Spleen (tissue), 11 donors: ENCODE measurements around the gene HPS3. TPM values are rescaled to one million over a fixed set of nuclear protein-coding genes. Genes with fewer than 3 reads are reported as not detected.

Experiments used
- DNase-seq: peaks from one replicate; pipeline ENCODE4 v3.0.0-alpha.2; 2020
- H3K27ac ChIP-seq, 8 donors: fragments of 200-600 bp; sonication (generic) in 7 of 8; 1 replicate in 4 of 8; 2 replicates in 4 of 8; pipeline versions ENCODE4 v1.5.0 to v1.8.0; 2016 to 2021; ENCODE audit warnings: inconsistent platforms in 4 of 8, mild to moderate bottlenecking in 4 of 8, moderate library complexity in 1 of 8
- H3K27me3 ChIP-seq, 7 donors: fragments of 200-600 bp; sonication (generic) in 6 of 7; replicated peaks in 1 of 7; 1 replicate in 4 of 7; 2 replicates in 3 of 7; pipeline versions ENCODE4 v1.5.0 to v1.8.0; 2016 to 2021; ENCODE audit warnings: inconsistent platforms in 3 of 7, mild to moderate bottlenecking in 1 of 7
- H3K36me3 ChIP-seq, 6 donors: fragments of 200-600 bp; sonication (generic) in 5 of 6; 1 replicate in 4 of 6; 2 replicates in 2 of 6; pipeline versions ENCODE4 v1.5.0 to v1.8.0; 2016 to 2021; ENCODE audit warnings: inconsistent platforms in 2 of 6
- H3K4me1 ChIP-seq, 6 donors: fragments of 200-600 bp; sonication (generic) in 5 of 6; 1 replicate in 3 of 6; 2 replicates in 3 of 6; pipeline versions ENCODE4 v1.5.0 to v1.8.0; 2016 to 2021; ENCODE audit warnings: inconsistent platforms in 3 of 6
- H3K4me3 ChIP-seq, 8 donors: fragments of 200-600 bp; sonication (generic) in 7 of 8; 1 replicate in 4 of 8; 2 replicates in 4 of 8; pipeline versions ENCODE4 v1.5.0 to v1.8.0; 2016 to 2021; ENCODE audit warnings: inconsistent platforms in 4 of 8, mild to moderate bottlenecking in 4 of 8, moderate library complexity in 2 of 8
- H3K9me3 ChIP-seq, 8 donors: fragments of 200-600 bp; sonication (generic) in 7 of 8; 1 replicate in 4 of 8; 2 replicates in 4 of 8; pipeline versions ENCODE4 v1.5.0 to v1.8.0; 2016 to 2021; ENCODE audit warnings: inconsistent platforms in 4 of 8
- CTCF ChIP-seq, 11 experiments: fragments of 200-600 bp in 7 of 11; fragments of 450-650 bp in 4 of 11; sonication (generic) in 4 of 11; IDR thresholded peaks in 8 of 11; conservative IDR thresholded peaks in 3 of 11; 1 replicate in 7 of 11; 2 replicates in 4 of 11; pipeline versions ENCODE4 v1.4.0 to v1.8.0; 2016 to 2021; ENCODE audit warnings: antibody characterized with exemption in 11 of 11, inconsistent platforms in 4 of 11, mild to moderate bottlenecking in 1 of 11
- POLR2A ChIP-seq, 3 donors: fragments of 450-650 bp; IDR thresholded peaks; one replicate each; pipeline ENCODE4 v1.5.1; 2017; ENCODE audit warnings: antibody characterized with exemption in 3 of 3, mild to moderate bottlenecking in 1 of 3
- POLR2AphosphoS5 ChIP-seq, 3 donors: sonication (generic); formaldehyde crosslinking; IDR thresholded peaks; one replicate each; pipeline ENCODE4 v1.5.1; 2017; ENCODE audit warnings: antibody characterized with exemption in 3 of 3
- WGBS, 5 donors: extraction: QIAGEN DNeasy Blood & Tissue Kit in 3 of 5; methylation state at CpG; one replicate each; pipeline versions ENCODE4 v1.1.5 to v1.1.7; 2013 to 2018; 5-methylcytosine and 5-hydroxymethylcytosine counted together
- intact Hi-C: fragments of 100-400 bp; cut with DNase I; formaldehyde crosslinking; loops from one replicate; pipeline ENCODE4 v1.15.0; 2023; ENCODE audit warnings: low total_unique reads
- polyA plus RNA-seq, 3 donors: library from polyadenylated mRNA; stranded (reverse); fragments of 200-250 nt; gene quantifications; one replicate each; pipeline ENCODE4 v1.2.1, GENCODE V29; 2013
- total RNA-seq, 7 donors: library from RNA; depleted of rRNA in 3 of 7; stranded (reverse); fragments of >200 nt in 3 of 7; fragmentation: NEBNext Ultra II Directional in 4 of 7; extraction: Animal tissue kit (Norgen Biotek cat#: 25700) in 4 of 7; gene quantifications; one replicate each; pipeline versions ENCODE4 v1.1.0 to v1.2.1, GENCODE V29; 2016 to 2021
- donor health status: healthy with polysubstance abuse.
- donor health status: DM: no; HTN: no; CAD: no; lungs with moderate emphysema.
- donor health status: DM: no; HTN: no; CAD: no.
- donor health status: Bipolar disorder and iron deficiency.
- donor health status: healthy.
- donor health status: DM: no; HTN: no; CAD: no.
- donor health status: DM: yes; HTN: yes; CAD: no.

HPS3 gene
- total and polyA plus RNA-seq, 10 donors: 16.2 to 59.7 (median 40.6) TPM

GRCh38 chr3:149162007-149162406, 32.6 kb downstream of the HPS3 start:
- Histone ChIP-seq H3K4me1 (peaks cover 0 to 9% (median 0%) of the 10 kb centered on the region in 6 donors), H3K27me3 (no peaks in the 10 kb centered on the region), H3K27ac (no peak overlapping the region), H3K36me3 (peaks cover 0 to 100% (median 70%) of the 10 kb centered on the region in 6 donors), H3K4me3 (no peak overlapping the region), H3K9me3 (no peaks in the 10 kb centered on the region)
- TF ChIP-seq POLR2AphosphoS5 (IDR thresholded peaks at IDR 0.05) (no peak), POLR2A (IDR thresholded peaks at IDR 0.05) (no peak), CTCF (IDR thresholded peaks at IDR 0.05 in 8 of 11, conservative IDR thresholded peaks at IDR 0.05 in 3 of 11) (no peak)
- no peak for DNase-seq
- intact Hi-C loops: no loop called here
- 88 to 95% (median 92%) methylated on average over 2 of the region's 2 CpGs for WGBS, 5 donors

GRCh38 chr3:149163066-149163465, 33.6 kb downstream of the HPS3 start:
- TF ChIP-seq CTCF (IDR thresholded peaks at IDR 0.05 in 8 of 11, conservative IDR thresholded peaks at IDR 0.05 in 3 of 11) (no peak), POLR2A (IDR thresholded peaks at IDR 0.05) (no peak), POLR2AphosphoS5 (IDR thresholded peaks at IDR 0.05) (no peak)
- H3K27ac ChIP-seq: peak overlapping the region in 1 of 8 donors; percentile 2
- intact Hi-C loops: no loop called here
- 11 to 46% (median 24%) methylated on average over 1 of the region's 1 CpG for WGBS, 5 donors
- H3K9me3 ChIP-seq: no peaks in the 10 kb centered on the region
- peaks cover 0 to 100% (median 71%) of the 10 kb centered on the region in 6 donors for H3K36me3 ChIP-seq
- no peak overlapping the region for H3K4me3 ChIP-seq
- peaks cover 0 to 9% (median 0%) of the 10 kb centered on the region in 6 donors for H3K4me1 ChIP-seq
- DNase-seq: no peak
- H3K27me3 ChIP-seq: no peaks in the 10 kb centered on the region

- intact Hi-C loops: no loop called here
Observed at GRCh38 chr3:149167898-149168297, 38.5 kb downstream of the HPS3 start.

GRCh38 chr3:149170672-149171071, 41.2 kb downstream of the HPS3 start:
- peaks cover 4 to 100% (median 55%) of the 10 kb centered on the region in 6 donors for H3K36me3 ChIP-seq
- no peaks in the 10 kb centered on the region for H3K27me3 ChIP-seq
- WGBS, 5 donors: 95 to 99% (median 98%) methylated on average over 7 of the region's 7 CpGs
- H3K9me3 ChIP-seq: no peaks in the 10 kb centered on the region
- no peak overlapping the region for H3K27ac ChIP-seq
- intact Hi-C loops: no loop called here
- DNase-seq: no peak
- no peak overlapping the region for H3K4me3 ChIP-seq
- H3K4me1 ChIP-seq: no peaks in the 10 kb centered on the region
- no peak for TF ChIP-seq POLR2A (IDR thresholded peaks at IDR 0.05)
- TF ChIP-seq POLR2AphosphoS5 (IDR thresholded peaks at IDR 0.05): no peak
- TF ChIP-seq CTCF (IDR thresholded peaks at IDR 0.05 in 8 of 11, conservative IDR thresholded peaks at IDR 0.05 in 3 of 11): no peak

More at GRCh38 chr3:149167898-149168297, 38.5 kb downstream of the HPS3 start:
- H3K9me3 ChIP-seq: no peaks in the 10 kb centered on the region
- DNase-seq: no peak
- peaks cover 0 to 4% (median 0%) of the 10 kb centered on the region in 6 donors for H3K4me1 ChIP-seq
- H3K36me3 ChIP-seq: peaks cover 4 to 100% (median 71%) of the 10 kb centered on the region in 6 donors
- H3K27me3 ChIP-seq: no peaks in the 10 kb centered on the region
- TF ChIP-seq POLR2AphosphoS5 (IDR thresholded peaks at IDR 0.05): no peak
- TF ChIP-seq POLR2A (IDR thresholded peaks at IDR 0.05): no peak
- TF ChIP-seq CTCF (IDR thresholded peaks at IDR 0.05 in 8 of 11, conservative IDR thresholded peaks at IDR 0.05 in 3 of 11): no peak
- 75 to 91% (median 83%) methylated on average over 2 of the region's 2 CpGs for WGBS, 5 donors
- no peak overlapping the region for H3K4me3 ChIP-seq
- no peak overlapping the region for H3K27ac ChIP-seq
